HG03378 (cell line): Measurements from ENCODE around the gene AKAP13.

Experiments used
- ATAC-seq: cut with Tn5 transposase; IDR thresholded peaks from one replicate; pipeline ENCODE4 v1.9.1; 2021; ENCODE audit warnings: mild to moderate bottlenecking, moderate library complexity; ENCODE audit not compliant: unreplicated experiment

AKAP13 gene

GRCh38 chr15:85554852-85555521 is 174.6 kb downstream of the AKAP13 start:
- ATAC-seq: peak; percentile 38

- ATAC-seq: peak; percentile 83
Measured at GRCh38 chr15:85555875-85556617, 175.6 kb downstream of the AKAP13 start.

DNA sequence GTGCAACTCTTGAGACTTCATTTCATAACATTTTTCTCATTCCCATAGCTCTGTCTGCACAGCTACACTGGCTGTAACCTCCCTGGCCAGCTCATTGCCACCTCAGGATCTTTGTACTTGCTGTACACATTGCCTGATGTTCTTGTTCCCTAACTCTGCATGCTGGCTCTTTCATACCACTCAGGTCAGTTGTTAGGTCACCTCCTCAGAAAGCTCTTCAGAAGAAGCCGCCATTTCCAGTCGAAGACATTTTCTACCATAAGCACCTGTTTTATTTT is 176.2 kb downstream of the AKAP13 start:
- no peak for ATAC-seq

DNA sequence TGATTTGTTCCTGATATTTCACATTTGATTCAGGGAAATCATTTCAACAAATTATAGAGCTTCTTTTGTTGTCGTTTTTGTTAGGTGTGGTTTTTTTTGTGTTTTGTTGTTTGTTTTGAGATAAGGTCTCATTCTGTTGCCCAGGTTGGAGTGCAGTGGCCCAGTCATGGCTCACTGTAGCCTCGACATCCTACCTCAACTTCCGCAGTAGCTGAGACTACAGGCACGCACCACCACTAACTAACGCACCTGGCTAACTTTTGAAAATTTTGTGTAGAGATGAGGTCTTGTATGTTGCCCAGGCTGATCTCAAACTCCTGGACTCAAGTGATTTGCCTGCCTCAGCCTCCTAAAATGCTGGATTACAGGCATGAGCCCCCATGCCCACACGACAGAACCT is 177.0 kb downstream of the AKAP13 start:
- ATAC-seq: no peak

DNA sequence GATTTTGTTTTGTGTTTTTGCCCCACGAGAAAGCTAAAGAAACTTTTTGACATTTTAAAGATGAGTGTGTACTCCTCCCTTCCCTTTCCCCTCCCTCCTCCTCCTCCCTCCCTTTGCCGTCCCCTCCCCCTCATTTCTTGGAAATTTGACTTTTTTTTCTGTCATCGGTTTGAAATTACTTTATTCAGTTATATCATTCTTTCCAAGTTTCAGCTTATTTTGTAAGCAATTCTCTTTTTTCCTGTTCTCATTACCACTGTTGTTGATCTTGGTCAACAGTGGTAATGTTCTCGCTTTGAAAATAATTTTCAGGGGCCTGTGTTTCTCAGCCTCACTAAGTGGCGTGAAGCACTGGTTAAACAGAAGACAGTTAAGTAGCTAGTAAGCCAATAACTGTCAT is 178.4 kb downstream of the AKAP13 start:
- ATAC-seq: no peak

DNA sequence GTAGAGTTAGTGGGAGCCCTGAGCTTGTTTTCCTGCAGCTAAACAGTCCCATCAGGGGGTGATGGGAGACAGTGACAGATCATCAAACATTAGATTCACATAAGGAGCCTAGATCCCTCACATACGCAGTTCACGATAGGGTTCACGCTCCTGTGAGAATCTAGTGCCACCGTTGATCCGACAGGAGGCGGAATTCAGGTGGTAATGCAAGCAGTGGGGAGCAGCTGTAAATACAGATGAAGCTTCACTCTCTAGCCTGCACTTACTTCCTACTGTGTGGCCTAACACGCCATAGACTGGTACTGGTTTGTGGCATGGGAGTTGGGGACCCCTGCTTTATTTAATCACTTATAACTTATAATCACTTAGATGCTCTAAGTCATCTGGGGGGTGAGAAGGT is 179.1 kb downstream of the AKAP13 start:
- ATAC-seq: no peak

DNA sequence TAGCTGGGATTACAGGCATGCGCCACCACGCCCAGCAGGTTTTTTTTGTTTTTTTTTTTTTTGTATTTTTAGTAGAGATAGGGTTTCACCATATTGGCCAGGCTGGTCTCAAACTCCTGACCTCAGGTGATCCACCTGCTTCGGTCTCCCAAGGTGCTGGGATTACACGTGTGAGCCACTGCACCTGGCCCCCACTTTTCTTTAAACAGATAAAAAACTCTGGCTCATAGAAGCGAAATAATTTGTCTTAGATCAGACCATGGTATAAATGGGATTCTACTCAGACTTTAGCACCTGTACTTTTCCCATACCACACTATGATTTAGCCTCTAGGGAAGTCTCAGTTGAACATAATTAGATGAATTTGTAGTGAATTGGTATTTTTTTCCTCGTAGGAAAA is 182.4 kb downstream of the AKAP13 start:
- no peak for ATAC-seq

- ATAC-seq: no peak
Measured at GRCh38 chr15:85563328-85563727, 182.9 kb downstream of the AKAP13 start.

- no peak for ATAC-seq
Measured at GRCh38 chr15:85563731-85564130, 183.3 kb downstream of the AKAP13 start.

DNA sequence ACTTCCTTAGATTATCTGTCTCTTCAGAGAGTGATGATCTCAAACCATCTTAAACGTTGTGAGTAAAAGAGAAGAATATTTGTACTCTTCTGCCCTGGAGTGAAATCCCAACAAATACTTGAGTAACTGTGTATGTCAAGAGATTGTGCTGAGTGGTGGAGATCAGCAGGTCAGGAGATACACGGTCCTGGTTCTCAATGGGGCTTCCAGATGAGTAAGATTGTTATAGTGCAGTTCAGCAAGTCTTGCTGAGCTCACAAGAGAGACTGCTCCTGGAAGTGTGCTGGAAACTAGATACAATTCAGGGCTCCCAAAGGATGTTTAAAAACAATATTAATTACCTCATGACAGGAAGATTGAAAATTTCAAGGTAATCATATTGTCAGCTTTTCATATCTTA is 184.3 kb downstream of the AKAP13 start:
- ATAC-seq: no peak

GRCh38 chr15:85568261-85568808 is 187.9 kb downstream of the AKAP13 start:
- no peak for ATAC-seq

DNA sequence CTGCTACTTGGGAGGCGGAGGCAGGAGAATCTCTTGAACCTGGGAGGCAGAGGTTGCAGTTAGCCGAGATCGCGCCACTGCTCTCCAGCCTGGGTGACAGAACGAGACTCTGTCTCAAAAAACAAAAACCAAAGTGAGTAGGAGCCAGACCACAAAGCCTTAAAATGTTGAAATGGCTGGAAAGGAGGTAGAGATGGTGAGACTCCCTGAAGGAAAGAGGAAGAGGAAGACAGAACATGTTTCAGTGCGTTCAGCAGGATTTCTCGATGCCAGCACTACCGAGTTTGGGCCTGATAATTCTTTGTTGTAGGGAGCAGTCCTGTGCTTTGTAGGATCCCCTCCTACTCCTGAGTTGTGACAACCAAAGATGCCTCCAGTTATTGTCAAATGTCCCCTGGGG is 189.9 kb downstream of the AKAP13 start:
- no peak for ATAC-seq

DNA sequence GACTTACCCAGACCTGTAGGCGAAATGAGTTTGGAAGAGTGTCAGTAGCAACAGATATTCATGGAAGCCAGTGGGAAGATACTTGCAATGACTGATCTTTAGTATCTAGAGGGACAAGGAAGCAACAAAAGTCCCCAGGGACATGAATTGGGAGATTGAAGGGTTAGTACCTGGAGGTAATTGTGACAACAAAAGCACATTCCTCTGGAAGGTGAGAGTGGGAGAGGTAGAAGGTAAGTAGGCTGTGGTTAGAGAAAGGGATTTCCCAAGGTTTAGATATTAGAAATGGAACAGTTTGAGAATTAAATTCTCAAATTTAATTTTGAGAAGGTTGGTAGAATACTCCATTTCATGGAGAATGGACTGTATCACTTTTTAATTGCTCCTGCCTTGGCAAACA is 191.4 kb downstream of the AKAP13 start:
- ATAC-seq: no peak

DNA sequence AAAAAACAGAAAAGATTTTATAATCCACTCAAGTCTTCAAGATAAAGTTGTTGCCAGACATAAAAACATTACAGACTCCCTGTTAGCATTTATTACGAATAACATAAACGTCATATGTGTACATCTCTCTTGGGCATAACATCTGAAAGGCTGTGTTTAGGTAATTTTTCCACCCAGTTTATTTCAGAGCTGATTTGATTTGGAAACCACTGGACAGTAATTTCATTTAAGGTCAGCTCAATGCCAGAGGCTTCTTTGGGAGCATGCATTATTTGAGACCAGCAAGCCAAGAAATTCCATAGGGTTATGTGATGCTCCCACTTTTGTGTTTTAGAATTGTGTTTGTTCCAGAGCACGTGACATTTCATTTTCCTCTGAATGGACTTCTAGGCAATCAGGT is 196.0 kb downstream of the AKAP13 start:
- ATAC-seq: no peak

GRCh38 chr15:85578941-85579701 is 198.7 kb downstream of the AKAP13 start:
- ATAC-seq: no peak

DNA sequence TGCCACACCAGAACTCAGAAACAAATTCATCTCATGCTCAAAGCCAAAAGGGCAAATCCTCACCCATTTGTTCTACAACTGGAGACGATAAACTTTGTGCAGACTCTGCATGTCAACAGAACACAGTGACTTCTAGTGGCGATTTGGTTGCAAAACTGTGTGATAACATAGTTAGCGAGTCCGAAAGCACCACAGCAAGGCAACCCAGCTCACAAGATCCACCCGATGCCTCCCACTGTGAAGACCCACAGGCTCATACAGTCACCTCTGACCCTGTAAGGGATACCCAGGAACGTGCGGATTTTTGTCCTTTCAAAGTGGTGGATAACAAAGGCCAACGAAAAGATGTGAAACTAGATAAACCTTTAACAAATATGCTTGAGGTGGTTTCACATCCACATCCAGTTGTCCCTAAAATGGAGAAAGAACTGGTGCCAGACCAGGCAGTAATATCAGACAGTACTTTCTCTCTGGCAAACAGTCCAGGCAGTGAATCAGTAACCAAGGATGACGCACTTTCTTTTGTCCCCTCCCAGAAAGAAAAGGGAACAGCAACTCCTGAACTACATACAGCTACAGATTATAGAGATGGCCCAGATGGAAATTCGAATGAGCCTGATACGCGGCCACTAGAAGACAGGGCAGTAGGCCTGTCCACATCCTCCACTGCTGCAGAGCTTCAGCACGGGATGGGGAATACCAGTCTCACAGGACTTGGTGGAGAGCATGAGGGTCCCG is 199.7 kb downstream of the AKAP13 start:
- no peak for ATAC-seq

DNA sequence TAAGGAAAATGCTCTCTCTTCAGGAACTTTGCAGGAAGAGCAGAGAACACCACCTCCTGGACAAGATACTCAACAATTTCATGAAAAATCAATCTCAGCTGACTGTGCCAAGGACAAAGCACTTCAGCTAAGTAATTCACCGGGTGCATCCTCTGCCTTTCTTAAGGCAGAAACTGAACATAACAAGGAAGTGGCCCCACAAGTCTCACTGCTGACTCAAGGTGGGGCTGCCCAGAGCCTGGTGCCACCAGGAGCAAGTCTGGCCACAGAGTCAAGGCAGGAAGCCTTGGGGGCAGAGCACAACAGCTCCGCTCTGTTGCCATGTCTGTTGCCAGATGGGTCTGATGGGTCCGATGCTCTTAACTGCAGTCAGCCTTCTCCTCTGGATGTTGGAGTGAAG is 200.5 kb downstream of the AKAP13 start:
- ATAC-seq: no peak

- ATAC-seq: no peak
Measured at GRCh38 chr15:85581495-85581894, 201.1 kb downstream of the AKAP13 start.

GRCh38 chr15:85582131-85583079 is 202.0 kb downstream of the AKAP13 start:
- peak; percentile 32 for ATAC-seq

DNA sequence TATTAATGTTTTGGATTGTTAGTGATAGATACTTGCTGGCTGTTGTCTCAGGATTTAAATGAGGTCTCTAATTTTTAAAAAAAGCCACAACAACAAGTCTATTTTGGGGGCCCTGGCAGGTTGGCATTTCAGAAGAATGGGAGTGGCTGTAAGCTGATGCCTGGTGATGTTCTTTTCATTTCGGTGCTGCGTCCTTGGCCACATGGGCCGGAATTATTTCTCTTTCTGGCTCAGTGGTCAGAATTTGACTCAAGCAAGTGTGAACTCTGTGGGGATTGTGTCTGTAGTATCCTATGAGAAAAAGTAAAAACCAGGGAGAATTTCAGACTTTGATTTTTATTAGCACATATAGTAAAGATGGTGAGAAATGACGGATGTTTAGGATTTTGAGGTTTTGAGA is 203.0 kb downstream of the AKAP13 start:
- ATAC-seq: no peak
